Measurements from ENCODE around the gene LMO7.

Gene LMO7

DNA sequence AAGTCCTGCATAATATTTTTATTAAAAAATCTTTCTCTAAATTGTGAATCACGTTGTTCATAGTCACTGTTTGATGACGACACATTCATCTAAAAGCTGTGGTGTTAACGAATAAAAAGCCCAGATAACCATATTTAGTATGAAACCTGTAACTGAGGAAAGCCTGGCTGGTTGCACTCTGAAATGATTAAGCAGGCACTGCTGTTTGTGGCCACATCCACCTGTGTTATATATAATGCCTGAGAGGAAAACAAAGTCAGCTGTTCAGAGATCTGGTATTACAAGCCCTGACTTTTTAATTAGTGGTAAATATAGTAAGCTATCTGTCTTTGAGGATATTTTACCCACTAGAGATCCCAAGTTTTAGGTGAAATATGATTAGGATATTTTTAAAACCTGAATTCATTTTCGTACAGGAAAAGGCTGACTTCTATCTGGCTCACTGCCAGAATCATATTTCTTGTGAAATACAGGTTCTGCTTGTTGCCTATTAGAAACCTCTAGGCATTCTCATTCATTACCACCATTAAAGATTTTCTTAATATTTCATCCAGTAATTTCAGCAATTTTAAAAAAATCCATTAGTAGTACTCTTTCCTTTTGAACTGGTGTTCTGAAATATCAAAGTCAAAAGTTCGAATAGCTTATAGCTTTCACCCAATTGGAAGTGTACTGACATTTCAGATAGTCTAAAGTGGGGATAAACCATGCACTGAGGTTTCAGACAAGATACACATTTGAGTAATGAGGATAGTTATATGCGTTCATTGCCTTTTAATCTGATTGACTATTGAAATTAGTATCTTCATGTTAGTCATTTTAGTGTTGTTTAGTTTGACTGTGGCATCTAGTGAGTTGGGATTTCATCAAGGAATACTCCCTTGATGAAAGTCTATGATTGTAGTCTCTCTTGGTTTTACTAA, 79.7 kb downstream of the LMO7 start:
- TF ChIP-seq CTCF (IDR thresholded peaks at IDR 0.05; ENCODE audit: low read depth, low read length, missing control alignments) = no peak
- H3K4me3 ChIP-seq (ENCODE audit: low read depth, low read length) = no peak overlapping the region
- no peak for DNase-seq (ENCODE audit: low read depth)

GRCh38 chr13:75717525-75717924, 81.4 kb downstream of the LMO7 start:
- no peak for DNase-seq (ENCODE audit: low read depth)
- H3K4me3 ChIP-seq (ENCODE audit: low read depth, low read length) = no peak overlapping the region
- TF ChIP-seq CTCF (IDR thresholded peaks at IDR 0.05; ENCODE audit: low read depth, low read length, missing control alignments) = no peak

DNA sequence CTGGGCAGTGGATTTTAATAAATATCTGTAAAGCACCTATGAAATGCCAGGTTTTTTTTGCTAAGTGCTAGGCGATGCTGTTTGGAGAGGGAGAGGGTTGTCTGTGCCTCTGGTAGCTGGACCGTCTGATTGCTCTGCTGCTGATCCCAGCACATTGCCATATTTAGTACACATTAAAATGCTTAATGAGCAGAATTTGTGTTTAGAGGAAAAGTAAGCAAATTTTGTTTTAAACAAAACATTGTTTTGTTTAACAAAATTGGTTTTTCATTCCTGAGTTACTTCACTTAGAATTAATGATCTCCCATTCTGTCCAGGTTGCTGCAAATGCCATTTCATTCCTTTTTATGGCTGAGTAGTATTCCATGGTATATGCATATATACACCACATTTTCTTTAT, 85.2 kb downstream of the LMO7 start:
- no peak overlapping the region for H3K4me3 ChIP-seq (ENCODE audit: low read depth, low read length)
- DNase-seq (ENCODE audit: low read depth) = no peak
- TF ChIP-seq CTCF (IDR thresholded peaks at IDR 0.05; ENCODE audit: low read depth, low read length, missing control alignments) = no peak

GRCh38 chr13:75723901-75724300, 87.8 kb downstream of the LMO7 start:
- no peak for DNase-seq (ENCODE audit: low read depth)
- H3K4me3 ChIP-seq (ENCODE audit: low read depth, low read length) = no peak overlapping the region
- no peak for TF ChIP-seq CTCF (IDR thresholded peaks at IDR 0.05; ENCODE audit: low read depth, low read length, missing control alignments)

GRCh38 chr13:75724752-75725517, 88.8 kb downstream of the LMO7 start:
- no peak for DNase-seq (ENCODE audit: low read depth)

DNA sequence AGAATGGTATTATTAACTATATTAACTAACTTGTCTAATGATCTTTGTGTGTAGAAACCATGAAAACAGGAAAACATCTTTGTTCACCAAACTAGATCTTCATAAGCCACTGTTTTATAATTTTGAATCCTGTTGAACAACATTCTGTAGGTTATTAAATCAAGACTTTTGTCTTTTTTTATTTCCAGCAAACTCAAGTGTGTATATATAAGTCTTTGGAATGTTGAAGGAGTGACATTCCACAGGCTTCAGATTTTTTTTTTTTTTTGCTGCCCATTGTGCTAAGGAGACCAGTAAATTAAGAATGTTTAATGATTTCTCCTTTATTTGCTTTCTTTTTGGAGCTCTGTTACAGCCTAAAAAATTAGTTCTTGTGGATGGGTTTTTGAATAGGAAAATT, 89.6 kb downstream of the LMO7 start:
- no peak for DNase-seq (ENCODE audit: low read depth)
- no peak for TF ChIP-seq CTCF (IDR thresholded peaks at IDR 0.05; ENCODE audit: low read depth, low read length, missing control alignments)

More at GRCh38 chr13:75724752-75725517, 88.8 kb downstream of the LMO7 start:
- H3K4me3 ChIP-seq (ENCODE audit: low read depth, low read length) = no peak overlapping the region
- no peak for TF ChIP-seq CTCF (IDR thresholded peaks at IDR 0.05; ENCODE audit: low read depth, low read length, missing control alignments)

More for the DNA sequence above, 89.6 kb downstream of the LMO7 start:
- H3K4me3 ChIP-seq (ENCODE audit: low read depth, low read length) = no peak overlapping the region
